ENCODE results near the gene CDC25B.
A peak's percentile ranks its signal among the peaks of the same experiment; 100 is the strongest.

CDC25B gene

DNA sequence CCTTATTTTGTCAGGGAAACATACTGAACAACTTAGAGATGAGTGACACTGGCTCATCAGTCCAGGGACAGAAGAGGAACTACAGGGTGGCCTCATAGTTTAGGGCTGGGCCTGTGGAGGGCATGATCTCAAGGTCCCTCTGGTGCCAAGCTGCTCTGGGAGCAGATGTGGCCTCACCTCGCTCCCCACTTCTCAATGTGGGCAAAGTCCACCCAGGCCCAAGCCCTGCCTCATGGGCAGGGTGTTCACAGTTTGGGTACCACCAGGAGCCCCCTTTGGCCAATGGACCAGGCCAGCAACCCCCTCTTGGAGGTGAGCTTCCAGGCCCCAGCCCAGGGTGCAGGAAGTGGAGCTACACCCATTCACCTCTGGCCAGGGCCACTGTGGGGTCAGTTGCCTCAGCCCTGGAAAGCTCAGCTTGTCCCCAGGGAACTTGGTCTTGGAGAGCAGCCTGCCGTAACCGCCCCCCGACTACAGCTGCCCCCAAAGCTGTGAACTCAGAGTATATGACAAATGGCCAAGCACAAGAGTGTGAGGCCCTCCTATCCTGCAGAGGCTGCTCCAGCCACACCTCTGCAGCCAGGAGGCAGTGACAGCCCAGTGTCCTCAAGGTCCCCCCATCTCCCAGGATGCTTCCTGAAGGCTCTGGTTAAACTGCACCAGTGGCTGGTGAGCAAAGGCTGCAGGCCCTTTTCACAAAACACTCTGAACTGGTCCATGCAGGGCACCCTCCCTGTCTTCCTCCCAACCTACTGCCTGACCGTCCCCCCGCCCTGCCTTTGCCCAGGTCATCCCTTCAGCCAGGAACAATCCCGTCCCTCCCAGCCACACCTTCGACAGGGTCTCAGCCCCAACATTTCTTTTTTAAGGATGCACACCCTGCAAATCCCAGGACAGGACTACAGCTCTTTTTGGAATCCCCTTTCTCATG, 32.2 kb upstream of the CDC25B start:
- DNase-seq (ENCODE audit: low read depth in 2 of 3, low spot score in 2 of 3): no peak

DNA sequence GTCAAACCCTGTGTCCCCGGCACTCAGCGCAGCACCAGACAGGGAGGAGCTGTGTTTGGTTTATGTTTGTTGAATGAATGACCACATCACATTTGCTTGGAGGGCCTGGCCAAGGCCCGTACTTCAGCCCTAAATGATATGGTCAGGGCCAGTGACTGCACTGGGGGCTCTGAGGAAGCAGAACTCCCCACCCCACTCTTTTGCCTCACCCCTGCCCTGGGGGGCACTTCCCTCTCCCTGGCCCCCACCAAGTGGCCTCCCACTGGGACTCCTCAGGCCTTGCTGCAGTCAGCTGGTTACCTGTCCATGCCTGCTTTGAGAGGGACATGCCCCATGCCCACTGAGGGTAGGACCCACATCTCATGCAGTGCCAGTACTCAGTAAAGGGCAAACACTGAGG, 31.5 kb upstream of the CDC25B start:
- no peak for DNase-seq (ENCODE audit: low read depth in 2 of 3, low spot score in 2 of 3)

DNA sequence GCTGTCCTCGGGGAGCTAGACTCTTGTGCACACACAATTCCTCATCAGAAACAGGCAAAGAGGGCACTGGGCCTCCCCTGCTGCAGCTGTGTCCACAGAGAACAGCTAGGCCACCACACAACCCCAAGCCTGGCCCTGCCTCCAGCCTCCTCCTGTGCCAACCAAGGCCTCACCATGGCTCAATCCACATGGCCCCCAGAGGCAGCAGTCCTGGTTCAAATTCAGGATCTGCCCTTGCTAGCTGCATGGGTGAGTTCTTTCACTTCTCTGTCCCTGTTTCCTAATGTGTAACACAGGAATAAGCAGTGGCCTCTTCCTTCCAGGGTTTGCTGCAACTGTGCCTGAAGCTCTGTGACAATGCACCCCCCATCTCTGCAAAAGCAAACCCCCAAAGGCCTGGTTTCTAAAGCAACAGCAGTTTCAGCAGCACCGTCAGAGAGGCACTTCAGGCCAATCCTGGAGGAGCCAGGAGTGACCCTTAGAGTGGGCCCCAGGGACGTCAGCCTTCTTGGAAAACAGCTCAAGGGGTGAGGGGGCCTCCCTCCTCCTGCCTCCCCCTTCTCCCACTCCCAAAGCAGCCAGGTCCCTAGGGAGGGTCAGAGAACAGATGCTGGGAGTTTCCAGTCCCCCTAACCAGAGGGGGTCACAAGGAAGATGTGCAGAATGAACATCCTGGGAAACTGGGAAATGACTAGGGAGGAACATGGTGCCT, 30.8 kb upstream of the CDC25B start:
- DNase-seq (ENCODE audit: low read depth in 2 of 3, low spot score in 2 of 3): no peak

DNA sequence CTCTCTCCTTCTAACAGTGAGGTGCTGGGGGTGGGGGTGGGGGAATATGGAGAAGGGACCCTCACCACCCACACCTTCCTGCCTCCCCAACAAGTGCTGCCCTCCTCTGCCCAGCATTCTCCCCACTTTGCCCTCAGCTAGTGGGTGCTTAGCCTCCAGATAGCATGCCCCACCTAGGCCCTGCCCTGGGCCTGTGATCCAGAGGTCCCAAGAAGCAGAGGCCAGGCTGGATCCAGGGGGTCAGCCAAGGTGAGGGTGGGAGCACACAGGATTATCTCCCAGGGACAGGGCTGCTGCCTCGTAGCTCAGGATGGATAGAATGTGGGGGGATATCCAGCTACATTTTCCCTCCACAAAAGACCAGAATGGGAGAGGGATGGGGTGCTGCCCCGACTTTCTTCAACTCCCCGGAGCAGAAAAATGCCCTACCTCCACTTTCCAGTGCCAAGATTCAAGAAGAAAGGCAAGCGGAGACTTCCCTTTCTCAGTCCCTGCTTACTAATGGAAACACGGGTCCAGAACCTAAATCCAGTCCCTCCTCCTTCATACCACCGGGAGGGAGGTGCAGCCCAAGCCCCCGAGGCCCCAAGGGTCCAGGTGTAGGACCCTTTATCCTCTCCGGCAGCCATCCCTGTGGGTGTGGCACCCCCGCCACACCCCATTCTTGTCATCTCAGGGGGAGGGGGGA, 29.5 kb upstream of the CDC25B start:
- no peak for DNase-seq (ENCODE audit: low read depth in 2 of 3, low spot score in 2 of 3)

DNA sequence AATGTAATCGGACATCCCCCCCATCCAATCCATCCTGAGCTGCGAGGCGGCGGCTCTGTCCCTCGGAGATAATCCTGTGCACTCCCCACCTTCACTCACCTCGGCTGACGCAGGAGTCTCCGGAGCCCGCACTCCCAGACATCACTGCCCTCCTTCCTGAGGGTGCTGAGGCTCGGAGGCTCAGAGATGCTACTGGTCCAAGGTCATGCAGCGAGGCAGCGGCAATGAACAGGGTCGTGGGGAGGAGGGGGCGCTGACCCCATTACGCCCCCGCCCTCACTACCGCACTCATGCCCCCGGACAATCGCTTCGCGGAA, 29.0 kb upstream of the CDC25B start:
- DNase-seq (ENCODE audit: low read depth in 2 of 3, low spot score in 2 of 3): no peak

DNA sequence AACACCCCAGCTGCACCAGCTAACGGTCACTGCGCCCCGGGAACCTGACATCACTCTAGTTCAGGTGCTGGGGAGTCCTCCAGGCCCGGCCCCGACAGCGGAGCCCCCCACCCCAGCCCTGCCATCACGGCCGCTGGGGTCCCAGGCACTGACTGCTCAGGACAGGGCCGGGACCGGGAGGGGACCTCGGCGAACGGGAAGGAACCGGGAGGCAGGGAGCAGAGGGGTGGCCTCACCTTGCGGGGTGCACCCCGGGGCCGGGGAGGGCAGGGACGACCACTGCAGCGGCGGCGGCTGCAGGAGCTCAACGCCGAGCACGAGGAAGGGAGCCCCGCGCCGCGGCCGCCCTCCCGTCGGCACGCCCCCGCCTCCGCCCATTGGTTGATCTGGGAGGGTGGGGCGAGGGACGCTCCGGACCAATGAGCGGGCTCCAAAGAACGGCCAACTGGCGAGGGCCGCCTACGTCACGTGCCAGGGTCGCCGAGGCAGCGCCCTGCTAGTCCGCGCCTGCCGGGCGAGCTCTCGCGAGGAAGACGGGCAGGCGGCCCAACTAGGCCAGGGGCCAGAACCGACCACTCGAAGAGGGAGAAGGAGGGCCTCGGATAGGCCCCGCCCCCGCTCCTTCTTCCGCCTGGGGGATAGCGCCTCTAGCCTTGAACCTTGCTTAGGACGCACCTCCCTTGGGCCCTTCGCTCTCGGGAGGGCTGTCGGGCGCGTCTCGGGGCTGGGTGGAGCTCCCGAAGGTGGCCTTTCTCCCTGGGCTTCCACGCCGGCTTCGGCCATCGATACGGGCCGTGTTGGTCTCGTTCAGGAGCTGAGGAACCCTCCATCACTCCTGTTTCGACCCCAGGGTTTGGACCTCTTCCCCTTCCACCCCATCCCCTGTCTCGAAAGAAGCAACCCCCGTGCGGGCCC, 28.4 kb upstream of the CDC25B start, which contains the start of gene ADISSP:
Gene ADISSP, minus strand, starts transcription at position 327 of the 915 bp plus-strand sequence. CDS start 7,653 bp downstream, outside the sequence.
- peak; percentile 90 to 96 (median 93) for DNase-seq (ENCODE audit: low read depth in 2 of 3, low spot score in 2 of 3)

DNA sequence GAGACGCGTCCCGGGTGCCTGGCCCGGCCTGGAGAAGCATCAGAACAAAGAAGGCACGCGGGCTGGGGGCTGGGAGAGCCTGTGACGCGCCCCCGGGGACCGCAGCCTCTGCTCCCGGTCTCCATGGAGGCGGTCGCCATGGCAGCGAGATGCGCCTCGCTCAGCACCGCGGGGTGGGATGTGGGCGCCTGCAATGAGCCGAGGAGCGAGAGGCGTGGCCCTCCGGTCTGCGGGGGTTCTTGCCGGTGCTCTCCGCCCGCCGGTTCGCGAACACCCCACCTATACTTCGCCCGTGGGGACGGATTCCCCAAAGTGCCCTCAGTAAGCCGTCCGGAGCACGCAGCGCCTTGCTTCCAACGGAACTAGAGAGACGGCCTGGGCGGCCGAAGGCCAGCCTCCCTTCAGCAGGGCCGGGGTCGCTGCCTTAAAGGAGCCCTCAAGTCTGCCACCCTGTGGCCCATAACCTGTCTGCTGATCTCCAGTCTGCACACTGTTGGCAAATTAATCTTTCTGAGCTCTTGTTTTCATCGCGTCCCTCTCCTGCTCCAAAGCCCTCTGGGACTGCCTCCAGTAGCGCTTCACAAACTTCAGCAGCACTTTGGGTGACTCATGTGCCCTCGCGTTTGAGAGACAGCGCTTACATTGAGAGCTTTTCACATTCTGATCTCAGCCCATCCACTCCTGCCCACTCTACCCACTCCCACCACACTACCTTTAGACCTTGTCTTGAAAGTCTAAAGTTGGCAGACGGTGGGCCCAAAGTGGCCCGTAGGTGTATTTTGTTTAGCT, 27.6 kb upstream of the CDC25B start:
- DNase-seq (ENCODE audit: low read depth in 2 of 3, low spot score in 2 of 3): peak in 1 of 3 experiments; percentile 55

DNA sequence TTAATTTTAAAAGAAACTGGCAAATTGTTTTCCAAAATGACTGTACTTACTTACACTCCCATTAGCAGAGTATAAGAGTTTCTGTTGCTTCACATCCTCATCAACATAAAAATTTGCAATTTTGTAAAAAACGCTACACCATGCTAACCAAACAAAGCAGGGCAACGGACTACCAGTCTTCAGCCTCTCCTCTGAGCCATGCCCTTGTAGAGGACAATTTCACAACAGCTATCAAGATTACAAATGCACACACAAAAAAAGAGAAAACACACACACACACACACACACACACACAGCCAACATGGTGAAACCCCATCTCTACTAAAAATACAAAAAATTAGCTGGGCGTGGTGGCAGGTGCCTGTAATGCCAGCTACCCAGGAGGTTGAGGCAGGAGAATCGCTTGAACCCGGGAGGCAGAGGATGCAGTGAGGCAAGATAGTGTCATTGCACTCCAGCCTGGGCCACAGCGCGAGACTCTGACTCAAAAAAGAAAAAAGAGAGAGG, 24.5 kb upstream of the CDC25B start:
- DNase-seq (ENCODE audit: low read depth in 2 of 3, low spot score in 2 of 3): no peak

DNA sequence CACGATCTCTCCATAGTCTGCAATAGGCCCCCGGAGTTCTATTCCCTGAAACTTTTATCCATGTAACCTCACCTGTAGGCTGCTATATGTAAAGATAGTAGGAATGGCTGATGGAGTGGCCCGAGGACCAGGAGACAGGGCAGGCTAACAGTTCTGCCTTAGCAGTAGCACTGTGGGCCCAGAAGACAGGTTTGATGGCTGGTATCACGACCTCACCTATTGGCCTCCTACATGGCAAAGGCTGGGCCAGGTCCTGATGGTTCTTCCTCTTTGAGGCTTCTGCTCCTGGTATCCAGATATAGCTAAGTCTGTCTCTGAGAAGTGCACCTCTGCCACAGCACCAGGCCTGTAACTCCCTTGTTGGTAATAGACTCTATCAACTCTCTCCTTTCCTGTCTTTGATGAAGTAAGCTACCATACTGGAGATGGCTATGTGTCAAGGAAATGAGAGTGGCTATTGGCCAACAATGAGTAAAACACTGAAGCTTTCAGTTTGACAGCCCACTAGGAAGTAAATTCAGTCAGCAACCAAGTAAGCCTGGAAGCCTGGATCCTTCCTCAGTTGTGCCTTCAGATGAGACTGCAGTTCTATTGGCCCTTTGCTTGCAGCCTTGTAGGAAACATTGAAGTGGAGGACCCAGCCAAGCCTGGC, 20.5 kb upstream of the CDC25B start:
- no peak for DNase-seq (ENCODE audit: low read depth in 2 of 3, low spot score in 2 of 3)

DNA sequence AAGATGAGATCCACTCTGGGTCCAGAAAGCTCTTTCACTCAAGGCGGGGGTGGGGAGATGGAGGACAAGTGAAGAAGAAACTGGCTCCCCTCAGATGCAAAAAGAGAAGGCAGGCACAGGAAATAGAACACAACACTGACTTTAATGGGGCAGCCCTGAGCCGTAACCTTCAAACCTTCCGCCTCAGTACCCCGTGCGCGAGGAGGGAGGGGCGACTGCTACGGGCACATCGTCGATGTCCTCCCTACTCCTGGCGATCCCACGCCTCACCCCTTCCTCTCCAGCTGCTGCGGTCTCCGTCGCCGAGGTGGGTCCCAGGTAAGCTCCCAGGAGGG, 18.8 kb upstream of the CDC25B start:
- no peak for DNase-seq (ENCODE audit: low read depth in 2 of 3, low spot score in 2 of 3)

DNA sequence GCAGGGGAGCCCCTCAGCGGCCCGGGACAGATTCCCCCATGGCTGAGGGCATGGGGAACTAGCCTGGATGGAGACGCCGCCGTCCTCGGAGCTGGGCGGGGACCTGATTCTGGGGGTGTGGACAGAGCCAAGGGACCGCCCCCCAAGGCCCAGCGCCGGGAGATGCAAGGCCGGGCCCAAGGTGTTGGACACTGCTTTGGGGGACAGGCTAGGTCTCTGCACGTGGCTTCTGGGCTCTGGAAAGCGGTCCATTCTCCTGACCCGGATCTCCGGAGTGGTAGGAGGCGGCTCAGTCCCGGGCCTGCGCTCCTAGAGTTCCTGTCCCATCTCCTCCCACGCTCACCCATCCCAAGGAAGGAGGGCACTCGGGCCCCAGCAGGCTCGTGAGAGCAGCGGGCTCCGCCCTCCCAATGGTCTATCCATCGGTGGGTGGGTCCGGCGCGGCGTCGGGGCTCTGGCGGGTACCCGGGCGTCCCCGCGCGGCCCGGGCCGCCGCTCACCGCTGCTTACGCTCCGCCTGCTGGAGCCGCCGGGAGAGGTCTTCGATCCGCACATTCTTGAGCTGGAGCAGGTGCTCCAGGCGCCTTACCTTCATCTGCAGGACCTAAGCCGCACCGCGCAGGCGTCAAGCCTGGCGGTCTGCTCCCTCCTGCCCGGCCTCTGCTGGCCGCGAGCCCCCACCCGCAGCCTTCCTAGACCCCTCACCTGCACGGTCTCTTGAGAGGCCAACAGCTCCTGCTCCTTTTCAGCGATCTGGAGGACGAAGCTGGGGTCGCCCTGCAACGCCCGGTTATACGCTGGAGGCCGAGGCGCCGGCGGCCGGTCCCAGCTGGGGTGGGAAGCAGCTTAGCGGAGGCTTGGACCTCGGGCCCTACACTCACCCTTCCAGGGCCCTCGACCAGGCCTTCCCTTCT, 18.1 kb upstream of the CDC25B start:
- DNase-seq (ENCODE audit: low read depth in 2 of 3, low spot score in 2 of 3): no peak

DNA sequence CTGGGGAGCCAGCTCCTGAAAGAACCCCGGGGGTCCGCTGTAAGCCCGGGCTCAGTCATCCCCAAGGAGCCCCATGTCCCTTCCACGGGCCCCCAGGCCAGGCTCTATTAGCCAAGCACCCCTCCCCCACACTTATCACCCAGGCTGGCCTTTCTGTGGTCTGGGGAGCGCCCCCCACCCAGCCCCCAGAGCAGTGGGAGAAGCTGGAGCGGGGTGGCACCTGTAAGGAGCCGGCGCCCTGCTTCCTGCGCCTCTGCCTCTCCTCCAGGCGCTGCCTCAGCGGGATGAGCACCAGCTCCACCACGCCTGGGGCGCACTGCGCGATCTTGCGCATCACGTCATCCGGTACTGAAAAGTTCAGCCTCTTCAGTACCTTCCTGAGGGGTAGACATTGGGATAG, 17.1 kb upstream of the CDC25B start:
- no peak for DNase-seq (ENCODE audit: low read depth in 2 of 3, low spot score in 2 of 3)

DNA sequence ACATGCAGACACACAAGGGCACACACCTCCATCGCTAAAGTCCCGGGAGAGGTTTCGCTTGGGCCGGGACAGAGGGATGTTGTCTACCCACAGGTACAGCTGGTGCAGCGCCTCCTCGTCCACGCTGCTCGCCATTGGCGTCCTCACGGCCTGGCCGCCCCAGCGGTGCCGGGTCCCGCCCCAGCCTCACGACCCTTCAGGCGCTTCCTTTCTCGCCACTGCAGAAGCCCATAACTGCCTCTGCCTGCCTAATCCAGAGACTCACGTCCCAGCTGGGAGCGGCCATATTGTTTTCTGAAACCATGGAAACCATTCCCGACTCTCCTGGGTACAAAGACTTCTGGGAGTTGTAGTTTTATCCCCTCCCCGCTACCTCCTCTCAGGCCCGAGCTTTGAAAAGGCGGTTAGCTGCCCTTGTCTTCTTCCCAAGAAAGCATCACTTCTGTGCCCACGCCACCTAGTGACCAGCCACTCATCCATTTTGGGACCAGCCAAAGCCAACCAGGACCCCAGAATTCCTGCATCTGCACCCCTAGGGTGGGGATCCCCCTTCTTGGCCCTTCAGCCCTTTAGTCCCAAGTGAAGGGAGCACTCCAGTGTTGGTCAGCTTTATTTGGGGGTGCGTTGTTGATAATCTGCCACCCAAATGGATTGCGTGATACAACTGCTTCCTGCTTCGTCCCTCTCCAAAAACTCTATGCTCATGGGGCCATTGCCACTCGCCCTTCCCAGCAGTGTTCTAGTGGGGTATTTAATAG, 14.8 kb upstream of the CDC25B start, which contains the start of gene SPEF1:
Gene SPEF1, minus strand, starts transcription at position 296 of the 758 bp plus-strand sequence. Its CDS starts 161 bp downstream, at position 135.
- DNase-seq (ENCODE audit: low read depth in 2 of 3, low spot score in 2 of 3): no peak

DNA sequence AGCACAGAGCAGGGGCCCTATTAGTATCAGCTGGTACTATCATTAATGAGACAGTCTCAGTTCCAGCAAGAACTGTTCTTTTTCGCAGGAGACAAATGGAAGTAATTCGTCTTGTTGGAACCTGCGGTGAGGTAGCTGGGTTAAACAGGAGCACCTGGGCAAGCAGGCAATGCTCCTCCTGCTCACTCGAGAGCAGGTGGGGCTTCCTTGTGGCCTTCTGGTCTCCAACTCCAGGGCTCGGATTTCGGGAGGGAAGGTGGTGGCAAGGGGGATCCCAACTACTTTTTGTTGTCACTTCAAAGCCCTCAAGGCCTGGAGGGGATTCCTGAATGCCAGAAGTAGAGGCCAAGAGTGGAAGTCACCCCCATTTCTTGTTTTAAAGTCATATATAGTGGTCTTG, 13.5 kb upstream of the CDC25B start:
- DNase-seq (ENCODE audit: low read depth in 2 of 3, low spot score in 2 of 3): no peak

DNA sequence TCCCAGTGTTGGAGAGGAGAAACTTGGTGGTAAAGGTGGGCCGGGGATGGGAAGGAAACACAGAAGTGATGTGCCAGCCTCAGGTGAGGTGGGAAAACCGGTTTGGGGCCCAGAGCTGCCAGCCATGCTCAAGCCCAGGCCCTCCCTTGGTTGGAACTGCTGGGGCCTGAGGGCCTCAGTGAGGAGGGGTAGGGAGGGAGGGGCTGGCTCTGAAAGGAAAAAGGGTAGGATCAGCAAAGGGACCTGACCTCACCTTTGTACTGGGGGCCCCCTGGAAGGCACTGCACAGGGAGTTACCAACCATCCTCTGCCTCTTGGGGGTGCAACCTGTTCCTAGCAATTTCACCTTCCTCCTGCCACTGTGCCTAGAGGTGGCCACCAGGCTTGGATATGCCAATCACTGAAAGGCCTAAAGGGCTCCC, 13.0 kb upstream of the CDC25B start:
- DNase-seq (ENCODE audit: low read depth in 2 of 3, low spot score in 2 of 3): no peak

DNA sequence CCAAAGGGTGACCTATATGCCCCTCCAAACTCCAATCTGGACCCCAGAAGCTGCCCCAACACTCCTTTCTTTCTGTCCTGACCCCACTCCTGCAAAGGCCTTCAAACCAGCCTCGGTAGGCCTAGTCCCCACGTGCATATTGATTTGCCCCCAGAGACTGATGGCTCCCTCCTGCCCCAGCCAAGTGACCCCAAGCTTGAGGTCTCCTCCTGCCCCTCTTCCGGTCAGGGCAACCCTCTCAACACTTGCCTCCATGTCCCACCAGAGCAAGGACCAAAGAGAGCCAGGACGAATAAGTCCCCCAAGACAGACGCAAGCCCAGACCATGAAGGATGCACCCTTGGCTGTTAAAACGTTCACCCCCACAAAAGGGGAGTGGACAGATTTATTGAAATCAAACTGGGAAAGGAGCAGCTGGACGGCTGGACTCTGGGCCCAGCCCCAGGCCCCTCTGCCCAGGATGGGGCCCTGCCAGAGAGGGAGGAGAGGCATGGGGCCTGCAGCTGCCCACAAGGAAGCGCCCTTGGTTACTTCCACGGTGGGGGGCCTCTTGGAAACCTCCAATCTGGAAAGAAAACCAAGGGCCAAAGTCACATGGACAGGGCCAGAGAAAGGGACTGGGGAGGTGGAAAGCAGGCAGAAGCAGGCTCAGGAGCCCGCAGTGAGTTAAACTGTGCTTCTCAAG, 12.5 kb upstream of the CDC25B start:
- no peak for DNase-seq (ENCODE audit: low read depth in 2 of 3, low spot score in 2 of 3)
